Measurements from ENCODE around the gene CPNE1.

Gene CPNE1

DNA sequence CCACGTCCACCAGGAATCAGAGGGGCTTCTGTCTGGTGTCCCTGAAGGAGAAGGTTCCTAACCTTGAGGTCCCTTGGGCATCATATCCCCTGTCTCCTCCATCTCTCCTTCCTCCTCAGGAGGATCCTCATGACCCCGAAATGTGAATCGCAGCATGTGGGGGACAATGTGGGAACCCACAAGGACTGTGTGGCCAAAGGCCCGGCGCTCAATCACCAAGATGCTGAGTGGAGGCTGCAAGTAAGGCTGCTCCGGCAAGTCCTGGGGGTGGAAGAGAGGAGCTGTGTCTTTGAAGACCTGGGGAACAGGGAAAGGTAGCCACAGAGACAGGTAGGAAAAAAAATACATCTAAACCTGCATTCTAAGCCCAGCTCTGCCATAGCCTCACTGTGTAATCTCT, 85.5 kb downstream of the CPNE1 start:
- H3K4me1 Mint-ChIP-seq: no peaks in the 10 kb centered on the region

DNA sequence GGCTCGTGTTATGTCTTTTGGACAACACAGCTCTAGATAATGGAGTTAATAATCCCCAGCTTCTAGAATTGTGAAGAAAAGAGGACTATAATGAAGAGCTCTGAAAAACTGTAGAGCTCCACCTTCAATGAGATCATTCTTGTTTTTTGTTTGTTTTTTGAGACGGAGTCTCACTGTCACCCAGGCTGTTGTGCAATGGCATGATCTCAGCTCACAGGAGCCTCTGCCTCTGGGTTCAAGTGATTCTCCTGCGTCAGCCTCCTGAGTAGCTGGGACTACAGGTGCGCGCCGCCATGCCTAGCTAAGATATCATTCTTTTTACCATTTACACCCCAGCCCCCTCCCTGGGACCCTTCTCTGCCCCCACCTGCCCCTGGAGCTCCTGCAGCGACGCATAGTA, 86.2 kb downstream of the CPNE1 start:
- H3K4me1 Mint-ChIP-seq: no peaks in the 10 kb centered on the region
- peaks cover 6% of the 10 kb centered on the region for H3K27me3 Mint-ChIP-seq (ENCODE audit: low read depth)
- peaks cover 10% of the 10 kb centered on the region for H3K36me3 Mint-ChIP-seq (ENCODE audit: low read depth)
- H3K4me3 Mint-ChIP-seq: no peak overlapping the region
- H3K27ac Mint-ChIP-seq: no peak overlapping the region
- peaks cover 7% of the 10 kb centered on the region for H3K9me3 Mint-ChIP-seq
- TF ChIP-seq, protein P1, sequence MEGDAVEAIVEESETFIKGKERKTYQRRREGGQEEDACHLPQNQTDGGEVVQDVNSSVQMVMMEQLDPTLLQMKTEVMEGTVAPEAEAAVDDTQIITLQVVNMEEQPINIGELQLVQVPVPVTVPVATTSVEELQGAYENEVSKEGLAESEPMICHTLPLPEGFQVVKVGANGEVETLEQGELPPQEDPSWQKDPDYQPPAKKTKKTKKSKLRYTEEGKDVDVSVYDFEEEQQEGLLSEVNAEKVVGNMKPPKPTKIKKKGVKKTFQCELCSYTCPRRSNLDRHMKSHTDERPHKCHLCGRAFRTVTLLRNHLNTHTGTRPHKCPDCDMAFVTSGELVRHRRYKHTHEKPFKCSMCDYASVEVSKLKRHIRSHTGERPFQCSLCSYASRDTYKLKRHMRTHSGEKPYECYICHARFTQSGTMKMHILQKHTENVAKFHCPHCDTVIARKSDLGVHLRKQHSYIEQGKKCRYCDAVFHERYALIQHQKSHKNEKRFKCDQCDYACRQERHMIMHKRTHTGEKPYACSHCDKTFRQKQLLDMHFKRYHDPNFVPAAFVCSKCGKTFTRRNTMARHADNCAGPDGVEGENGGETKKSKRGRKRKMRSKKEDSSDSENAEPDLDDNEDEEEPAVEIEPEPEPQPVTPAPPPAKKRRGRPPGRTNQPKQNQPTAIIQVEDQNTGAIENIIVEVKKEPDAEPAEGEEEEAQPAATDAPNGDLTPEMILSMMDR (IDR thresholded peaks at IDR 0.05; ENCODE audit: unreplicated experiment in 3 of 3): no peak

More for the DNA sequence above, 85.5 kb downstream of the CPNE1 start:
- Mint-ChIP-seq H3K4me3 (no peak overlapping the region), H3K36me3 (ENCODE audit: low read depth) (peaks cover 6% of the 10 kb centered on the region), H3K9me3 (peaks cover 3% of the 10 kb centered on the region), H3K27me3 (ENCODE audit: low read depth) (peaks cover 6% of the 10 kb centered on the region), H3K27ac (no peak overlapping the region)
- TF ChIP-seq, protein P1 (IDR thresholded peaks at IDR 0.05; ENCODE audit: unreplicated experiment in 3 of 3): no peak

DNA sequence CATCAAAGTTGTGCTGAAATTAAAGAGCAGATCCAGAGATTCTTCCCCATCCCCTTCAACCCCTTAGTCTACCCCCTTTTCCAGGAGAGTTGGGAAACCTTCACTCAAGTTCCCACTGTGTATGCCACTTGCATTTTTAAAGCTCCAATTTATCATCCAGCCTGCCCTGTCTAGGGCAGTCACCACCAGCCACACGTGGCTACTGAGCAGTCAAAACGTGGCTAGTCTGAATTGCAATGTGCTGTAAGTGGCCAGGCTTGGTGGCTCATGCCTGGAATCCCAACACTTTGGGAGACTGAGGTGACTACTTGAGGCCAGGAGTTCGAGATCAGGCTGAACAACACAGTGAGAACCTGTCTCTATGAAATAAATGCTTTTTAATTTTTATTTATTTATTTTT, 87.9 kb downstream of the CPNE1 start:
- no peak overlapping the region for H3K27ac Mint-ChIP-seq
- no peak overlapping the region for H3K4me3 Mint-ChIP-seq
- H3K27me3 Mint-ChIP-seq (ENCODE audit: low read depth): peaks cover 6% of the 10 kb centered on the region
- H3K36me3 Mint-ChIP-seq (ENCODE audit: low read depth): peaks cover 15% of the 10 kb centered on the region
- H3K4me1 Mint-ChIP-seq: no peaks in the 10 kb centered on the region
- peaks cover 10% of the 10 kb centered on the region for H3K9me3 Mint-ChIP-seq
- TF ChIP-seq, protein P1 (IDR thresholded peaks at IDR 0.05; ENCODE audit: unreplicated experiment in 3 of 3): no peak
